AG04449 (cell line): ENCODE measurements around the gene DLGAP1.

ENCODE experiments used
- CTCF ChIA-PET: fragments of 350-600 bp; formaldehyde crosslinking; extraction: SDS; loops from one replicate; lab custom pipeline; 2021; ENCODE audit warnings: antibody characterized with exemption; lab: Yijun Ruan, JAX
- POLR2A ChIA-PET: fragments of 400-600, 350-600 bp; formaldehyde crosslinking; extraction: SDS; loops from one replicate; lab custom pipeline; 2020; ENCODE audit warnings: antibody characterized with exemption, inconsistent platforms; lab: Yijun Ruan, JAX
- DNase-seq: peaks from one replicate; pipeline ENCODE4 v3.0.0-alpha.2; 2010; ENCODE audit warnings: low read depth, low spot score
- H3K4me3 ChIP-seq: 2 replicates; pipeline ENCODE4 v1.5.1; 2011; ENCODE audit warnings: low read depth, mild to moderate bottlenecking, control low read depth, low read length
- CTCF ChIP-seq: IDR thresholded peaks from one replicate; pipeline ENCODE4 v1.5.1; 2011; ENCODE audit warnings: mild to moderate bottlenecking, moderate library complexity, low read length, control low read depth, inconsistent platforms; ENCODE audit not compliant: insufficient read depth; ENCODE audit errors: missing control alignments

Gene DLGAP1

GRCh38 chr18:3675446-3675845, 779.7 kb downstream of the DLGAP1 start:
- no peak for TF ChIP-seq CTCF
- ChIA-PET POLR2A (no interaction called here), CTCF (interaction anchor here (0.9 to 5.4 kb wide), 3 partner anchors 10 to 194 kb away, joined by 3 to 46 read pairs (median 14); no protein-coding TSS in a partner anchor)
- no peak overlapping the region for H3K4me3 ChIP-seq
- DNase-seq = no peak

GRCh38 chr18:3671176-3671575, 783.9 kb downstream of the DLGAP1 start:
- POLR2A ChIA-PET = no interaction called here
- no peak for TF ChIP-seq CTCF
- CTCF ChIA-PET = interaction anchor here (1.0 to 1.1 kb wide), 2 partner anchors 77 to 324 kb away, joined by 3 read pairs; no protein-coding TSS in a partner anchor
- H3K4me3 ChIP-seq = no peak overlapping the region
- DNase-seq = no peak

- H3K4me3 ChIP-seq = no peak overlapping the region
- no peak for TF ChIP-seq CTCF
- ChIA-PET POLR2A (no interaction called here), CTCF (interaction anchor here (1.0 to 1.3 kb wide), 4 partner anchors 84 to 383 kb away, joined by 3 to 4 read pairs (median 3); no protein-coding TSS in a partner anchor)
- DNase-seq = no peak
Measured at GRCh38 chr18:3669376-3669775, 785.7 kb downstream of the DLGAP1 start.

GRCh38 chr18:3667255-3668137, 787.6 kb downstream of the DLGAP1 start:
- H3K4me3 ChIP-seq = no peak overlapping the region
- ChIA-PET CTCF (interaction anchor here (0.7 to 4.7 kb wide), 35 partner anchors 9 to 414 kb away, joined by 3 to 137 read pairs (median 8); partner anchors contain the start of gene MYL12B), POLR2A (interaction anchor here (1.1 to 2.1 kb wide), 2 partner anchors 65 to 74 kb away, joined by 3 to 12 read pairs; no protein-coding TSS in a partner anchor)
- DNase-seq = no peak
- TF ChIP-seq CTCF = no peak

- POLR2A ChIA-PET = interaction anchor here (0.8 to 2.1 kb wide), 7 partner anchors 43 to 405 kb away, joined by 3 to 14 read pairs (median 5); partner anchors contain the start of gene TGIF1
- CTCF ChIA-PET = interaction anchor here (0.7 to 8.5 kb wide), 65 partner anchors 9 to 413 kb away, joined by 3 to 137 read pairs (median 7); partner anchors contain the start of gene MYL12B
- no peak overlapping the region for H3K4me3 ChIP-seq
- no peak for DNase-seq
- TF ChIP-seq CTCF = no peak
Measured at GRCh38 chr18:3666526-3667254, 788.4 kb downstream of the DLGAP1 start.
